ENCODE results near the gene CCL26.
A peak's percentile ranks its signal among the peaks of the same experiment; 100 is the strongest.
"Not testable (repeated sequence)": the region's sequence is repeated elsewhere in the genome, so short reads cannot be mapped to it uniquely, and the experiment has no call there.

The CCL26 gene

DNA sequence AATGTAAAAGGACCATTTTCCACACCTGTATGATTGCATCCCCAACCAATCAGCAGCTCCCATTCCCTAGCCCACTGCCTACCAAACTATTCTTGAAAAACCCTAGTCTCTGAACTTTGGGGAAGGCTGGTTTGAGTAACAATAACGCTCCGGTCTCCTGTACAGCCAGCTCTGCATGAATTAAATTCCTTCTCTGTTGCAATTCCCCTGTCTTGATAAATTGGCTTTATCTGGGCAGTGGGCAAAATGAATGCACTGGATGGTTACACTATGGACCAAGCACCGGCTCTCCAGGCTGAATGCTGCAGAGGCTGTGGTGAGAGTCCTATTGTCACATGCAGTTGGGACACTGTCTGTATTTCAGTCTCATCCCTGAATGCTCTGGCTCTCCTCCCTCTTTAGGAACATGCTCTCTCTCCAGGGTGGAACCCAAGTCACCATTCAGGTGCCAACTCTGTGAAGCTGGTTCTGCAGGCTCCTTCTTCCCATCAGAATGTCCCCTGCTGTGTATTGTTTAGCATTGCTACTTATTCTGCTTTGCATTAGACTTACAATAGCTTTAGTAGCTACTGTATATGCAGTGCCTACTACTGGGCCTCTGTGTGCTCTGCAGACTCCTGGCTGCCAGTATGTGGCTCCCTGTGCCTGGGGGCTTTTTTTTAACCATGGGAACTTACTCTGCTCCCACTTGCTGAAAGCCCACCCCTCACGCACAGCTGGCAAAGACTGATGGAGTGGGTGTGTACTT lies 34.7 kb upstream of the CCL26 start:
- Histone ChIP-seq H3K9ac (ENCODE audit: low read depth, low read length) (no peak overlapping the region), H3K4me1 (ENCODE audit: insufficient read depth, low read length) (no peaks in the 10 kb centered on the region), H3K9me3 (ENCODE audit: control insufficient read depth, insufficient read depth, low read length) (peaks cover 4% of the 10 kb centered on the region; the same call in 1 of the 2 replicates), H3K36me3 (ENCODE audit: insufficient read depth, low read length) (no peaks in the 10 kb centered on the region)

DNA sequence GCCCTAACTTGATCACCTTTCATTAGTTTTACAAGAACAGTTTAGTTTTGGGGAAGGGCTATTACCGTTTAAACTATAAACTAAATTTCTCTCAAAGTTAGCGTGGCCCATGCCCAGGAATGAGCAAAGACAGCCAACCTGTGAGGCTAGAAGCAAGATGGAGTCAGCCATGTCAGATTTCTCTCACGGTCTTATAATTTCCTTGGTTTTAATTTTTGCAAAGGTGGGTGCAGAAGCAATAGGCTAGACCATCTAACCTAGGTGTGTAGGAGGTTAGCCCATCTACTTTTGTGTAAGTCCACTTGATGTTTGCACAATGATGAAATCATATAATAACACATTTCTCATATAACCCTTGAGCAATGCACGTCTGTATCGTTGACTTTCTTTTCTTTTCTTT lies 32.7 kb upstream of the CCL26 start:
- H3K36me3 ChIP-seq (ENCODE audit: insufficient read depth, low read length) = no peaks in the 10 kb centered on the region
- peaks cover 4% of the 10 kb centered on the region; the same call in 1 of the 2 replicates for H3K9me3 ChIP-seq (ENCODE audit: control insufficient read depth, insufficient read depth, low read length)
- no peaks in the 10 kb centered on the region for H3K4me1 ChIP-seq (ENCODE audit: insufficient read depth, low read length)
- H3K9ac ChIP-seq (ENCODE audit: low read depth, low read length) = no peak overlapping the region

DNA sequence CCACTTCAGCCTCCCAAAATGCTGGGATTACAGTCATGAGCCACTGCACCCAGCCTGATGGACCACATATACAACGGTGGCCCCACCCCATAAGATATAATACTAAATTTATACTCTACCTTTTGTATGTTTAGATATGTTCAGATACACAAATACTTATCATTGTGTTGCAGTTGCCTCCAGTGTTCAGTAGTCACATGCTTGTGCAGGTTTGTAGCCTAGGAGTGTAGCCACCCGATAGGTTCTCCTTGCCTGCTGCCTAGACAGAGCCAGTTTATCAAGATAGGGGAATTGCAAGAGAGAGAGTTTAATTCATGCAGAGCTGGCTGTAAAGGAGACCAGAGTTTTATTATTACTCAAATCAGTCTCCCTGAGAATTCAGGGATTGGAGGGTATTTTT lies 32.0 kb upstream of the CCL26 start:
- Histone ChIP-seq H3K36me3 (ENCODE audit: insufficient read depth, low read length) (no peaks in the 10 kb centered on the region), H3K4me1 (ENCODE audit: insufficient read depth, low read length) (no peaks in the 10 kb centered on the region), H3K9ac (ENCODE audit: low read depth, low read length) (no peak overlapping the region), H3K9me3 (ENCODE audit: control insufficient read depth, insufficient read depth, low read length) (peaks cover 4% of the 10 kb centered on the region; the same call in 1 of the 2 replicates)

DNA sequence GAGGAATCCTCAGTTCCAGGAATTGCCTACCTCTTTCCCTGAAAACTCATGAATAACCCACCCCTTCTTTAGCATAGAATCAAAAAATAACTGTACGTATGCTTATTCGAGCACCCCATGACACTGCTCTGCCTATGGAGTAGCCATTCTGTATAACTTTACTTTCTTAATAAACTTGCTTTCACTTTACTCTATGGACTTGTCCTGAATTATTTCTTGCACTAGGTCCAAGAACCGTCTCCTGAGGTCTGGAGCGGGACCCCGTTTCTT lies 30.5 kb upstream of the CCL26 start:
- Histone ChIP-seq H3K9ac (ENCODE audit: low read depth, low read length) (no peak overlapping the region), H3K36me3 (ENCODE audit: insufficient read depth, low read length) (no peaks in the 10 kb centered on the region), H3K9me3 (ENCODE audit: control insufficient read depth, insufficient read depth, low read length) (peaks cover 4% of the 10 kb centered on the region; the same call in 1 of the 2 replicates), H3K4me1 (ENCODE audit: insufficient read depth, low read length) (no peaks in the 10 kb centered on the region)

DNA sequence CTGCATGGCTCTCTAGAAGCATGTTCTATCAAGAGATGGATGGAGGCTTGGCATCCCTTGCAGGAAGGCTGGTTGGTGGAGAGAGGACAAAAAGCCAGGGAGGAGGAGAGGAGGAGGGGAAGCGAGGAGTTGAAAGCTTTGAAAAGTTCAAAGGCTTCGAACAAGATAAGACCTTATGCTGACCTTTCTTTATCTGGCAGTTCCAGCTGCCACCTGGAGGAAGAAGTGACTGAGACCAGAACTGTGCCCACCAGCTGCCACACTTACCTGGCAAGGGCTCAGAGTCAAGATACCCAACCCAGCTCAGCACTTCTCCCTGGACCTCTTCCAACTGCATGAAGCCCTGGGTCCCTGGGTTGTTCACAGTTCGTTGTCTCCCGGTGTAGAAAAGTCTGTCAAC lies 26.8 kb upstream of the CCL26 start:
- H3K9ac ChIP-seq (ENCODE audit: low read depth, low read length) = no peak overlapping the region
- H3K36me3 ChIP-seq (ENCODE audit: insufficient read depth, low read length) = no peaks in the 10 kb centered on the region
- no peaks in the 10 kb centered on the region for H3K9me3 ChIP-seq (ENCODE audit: control insufficient read depth, insufficient read depth, low read length)
- peaks cover 7% of the 10 kb centered on the region; the same call in 1 of the 2 replicates for H3K4me1 ChIP-seq (ENCODE audit: insufficient read depth, low read length)

DNA sequence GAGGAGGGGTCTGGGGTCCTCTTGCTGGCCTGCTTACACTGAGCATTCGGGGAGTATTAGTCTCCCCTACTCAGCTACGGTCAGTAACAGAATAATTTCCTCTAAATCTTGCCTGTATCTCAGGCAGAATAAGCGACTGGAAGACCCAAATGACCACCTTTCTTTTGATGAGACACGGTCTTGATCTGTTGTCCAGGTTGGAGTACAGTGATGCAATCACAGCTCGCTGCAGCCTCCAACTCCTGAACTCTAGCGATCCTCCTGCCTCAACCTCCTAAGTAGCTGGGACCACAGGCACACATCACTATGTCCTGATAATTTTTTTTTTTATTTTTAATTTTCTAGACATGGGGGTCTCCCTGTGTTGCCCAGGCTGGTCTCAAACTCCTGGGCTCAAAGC lies 24.4 kb upstream of the CCL26 start:
- Histone ChIP-seq H3K36me3 (ENCODE audit: insufficient read depth, low read length) (no peaks in the 10 kb centered on the region), H3K4me1 (ENCODE audit: insufficient read depth, low read length) (peaks cover 7% of the 10 kb centered on the region; the same call in 1 of the 2 replicates), H3K9ac (ENCODE audit: low read depth, low read length) (no peak overlapping the region), H3K9me3 (ENCODE audit: control insufficient read depth, insufficient read depth, low read length) (no peaks in the 10 kb centered on the region)

DNA sequence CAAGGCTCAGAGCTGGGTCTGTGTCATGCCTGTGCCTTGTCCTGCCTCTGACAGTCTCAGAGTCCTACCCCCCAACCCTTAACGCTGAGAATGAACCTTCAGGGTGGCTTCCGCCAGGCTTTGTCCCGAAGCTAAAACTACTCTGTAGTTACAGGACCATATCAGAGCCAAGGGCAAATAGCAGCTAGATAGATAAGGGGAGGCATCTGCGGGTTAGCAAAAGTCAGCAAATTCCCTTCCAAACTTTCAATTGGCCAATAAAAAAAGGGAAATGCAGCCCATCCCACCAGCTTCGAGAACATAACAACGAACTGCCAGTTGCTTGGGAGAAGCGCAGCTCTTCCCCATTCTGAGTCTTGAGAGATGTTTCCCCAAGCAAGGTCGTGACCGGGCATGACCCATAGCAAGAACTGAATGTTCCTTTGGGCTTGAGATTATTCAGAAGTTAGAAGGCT lies 23.8 kb upstream of the CCL26 start:
- H3K36me3 ChIP-seq (ENCODE audit: insufficient read depth, low read length) = no peaks in the 10 kb centered on the region
- no peak overlapping the region for H3K9ac ChIP-seq (ENCODE audit: low read depth, low read length)
- H3K4me1 ChIP-seq (ENCODE audit: insufficient read depth, low read length) = peaks cover 7% of the 10 kb centered on the region; the same call in 1 of the 2 replicates
- H3K9me3 ChIP-seq (ENCODE audit: control insufficient read depth, insufficient read depth, low read length) = no peaks in the 10 kb centered on the region

DNA sequence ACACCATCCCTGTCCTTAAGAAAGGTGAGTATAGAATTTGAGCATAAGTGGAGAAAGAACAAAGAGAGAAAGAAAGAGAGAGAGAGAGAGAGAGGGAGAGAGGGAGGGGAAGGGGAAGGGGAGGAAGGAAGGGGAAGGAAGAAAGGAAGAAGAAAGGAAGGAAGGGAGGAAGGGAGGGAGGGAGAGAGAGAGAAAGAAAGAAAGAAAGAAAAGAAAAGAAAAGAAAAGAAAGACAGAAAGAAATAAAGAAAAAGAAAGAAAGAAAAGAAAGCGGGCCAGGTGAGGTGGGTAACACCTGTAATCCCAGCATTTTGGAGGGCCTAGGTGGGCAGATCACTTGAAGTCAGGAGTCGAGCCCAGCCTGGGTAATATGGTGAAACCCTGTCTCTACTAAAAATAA lies 21.7 kb upstream of the CCL26 start:
- no peaks in the 10 kb centered on the region for H3K9me3 ChIP-seq (ENCODE audit: control insufficient read depth, insufficient read depth, low read length)
- no peak overlapping the region for H3K9ac ChIP-seq (ENCODE audit: low read depth, low read length)
- H3K4me1 ChIP-seq (ENCODE audit: insufficient read depth, low read length) = peaks cover 15% of the 10 kb centered on the region; the same call in 1 of the 2 replicates
- H3K36me3 ChIP-seq (ENCODE audit: insufficient read depth, low read length) = no peaks in the 10 kb centered on the region

DNA sequence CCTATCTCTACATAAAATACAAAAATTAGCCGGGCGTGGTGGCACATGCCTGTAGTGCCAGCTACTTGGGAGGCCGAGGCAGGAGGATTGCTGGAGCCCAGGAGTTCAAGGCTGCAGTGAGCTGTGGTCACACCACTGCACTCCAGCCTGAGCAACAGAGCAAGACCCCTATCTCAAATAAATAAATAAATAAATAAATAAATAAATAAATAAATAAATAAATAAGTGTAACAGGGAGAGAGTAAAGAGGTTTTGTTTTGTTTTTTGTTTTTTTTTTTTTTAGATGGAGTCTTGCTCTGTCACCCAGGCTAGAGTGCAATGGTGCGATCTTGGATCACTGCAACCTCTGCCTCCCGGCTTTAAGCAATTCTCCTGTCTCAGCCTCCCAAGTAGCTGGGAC lies 20.6 kb upstream of the CCL26 start:
- not testable (repeated sequence) for H3K36me3 ChIP-seq (ENCODE audit: insufficient read depth, low read length); H3K9ac ChIP-seq (ENCODE audit: low read depth, low read length); H3K9me3 ChIP-seq (ENCODE audit: control insufficient read depth, insufficient read depth, low read length)
- peaks cover 18% of the 10 kb centered on the region; the same call in 1 of the 2 replicates for H3K4me1 ChIP-seq (ENCODE audit: insufficient read depth, low read length)

DNA sequence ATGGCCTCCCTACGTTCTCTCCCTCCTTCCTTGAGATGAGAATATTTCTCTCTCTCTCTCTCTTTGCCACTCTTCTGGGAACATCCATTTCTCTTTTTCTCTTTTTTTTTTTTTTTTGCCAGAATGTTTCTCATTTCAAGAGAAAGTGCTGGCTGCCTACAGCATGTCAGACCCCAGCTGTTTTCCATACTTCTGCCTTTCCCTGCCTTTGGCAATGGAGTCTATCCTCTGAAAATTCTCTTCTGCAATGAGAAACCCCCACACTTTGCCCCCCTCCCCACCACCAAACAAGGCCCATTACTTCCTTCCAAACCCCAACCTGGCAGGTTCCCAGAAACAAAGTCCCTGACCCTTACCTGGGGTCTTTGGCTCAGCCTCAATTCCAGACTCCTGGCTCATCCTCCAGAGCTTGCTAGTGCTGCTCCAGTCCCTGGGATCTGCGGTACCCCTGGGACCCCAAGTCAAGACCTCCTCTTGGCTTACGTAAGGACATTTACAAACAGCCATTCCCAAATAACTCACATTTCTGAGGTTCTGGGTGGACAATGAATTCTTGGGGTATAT lies 17.4 kb upstream of the CCL26 start:
- no peak overlapping the region for H3K9ac ChIP-seq (ENCODE audit: low read depth, low read length)
- peaks cover 11% of the 10 kb centered on the region; the same call in 1 of the 2 replicates for H3K4me1 ChIP-seq (ENCODE audit: insufficient read depth, low read length)
- H3K9me3 ChIP-seq (ENCODE audit: control insufficient read depth, insufficient read depth, low read length) = no peaks in the 10 kb centered on the region
- no peaks in the 10 kb centered on the region for H3K36me3 ChIP-seq (ENCODE audit: insufficient read depth, low read length)

DNA sequence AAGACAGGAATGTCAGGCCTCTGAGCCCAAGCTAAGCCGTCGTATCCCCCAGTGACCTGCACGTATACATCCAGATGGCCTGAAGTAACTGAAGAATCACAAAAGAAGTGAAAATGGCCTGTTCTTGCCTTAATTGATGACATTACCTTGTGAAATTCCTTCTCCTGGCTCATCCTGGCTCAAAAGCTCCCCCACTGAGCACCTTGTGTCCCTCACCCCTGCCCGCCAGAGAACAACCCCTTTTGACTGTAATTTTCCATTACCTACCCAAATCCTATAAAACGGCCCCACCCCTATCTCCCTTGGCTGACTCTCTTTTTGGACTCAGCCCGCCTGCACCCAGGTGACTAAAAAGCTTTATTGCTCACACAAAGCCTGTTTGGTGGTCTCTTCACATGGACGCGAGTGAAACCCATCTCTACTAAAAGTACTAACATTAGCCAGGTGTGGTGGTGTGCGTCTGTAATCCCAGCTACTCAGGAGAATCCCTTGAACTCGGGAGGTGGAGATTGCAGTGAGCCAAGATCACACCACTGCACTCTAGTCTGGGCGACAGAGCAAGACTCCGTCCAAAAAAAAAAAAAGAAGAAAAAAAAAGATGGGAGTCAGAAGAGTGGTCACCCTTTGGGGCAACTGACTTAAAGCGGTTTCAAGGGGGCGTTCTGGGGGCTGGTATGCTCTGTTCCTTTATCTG lies 16.3 kb upstream of the CCL26 start:
- H3K4me1 ChIP-seq (ENCODE audit: insufficient read depth, low read length) = peaks cover 11% of the 10 kb centered on the region; the same call in 1 of the 2 replicates
- peak overlapping the region; percentile 45 for H3K9ac ChIP-seq (ENCODE audit: low read depth, low read length)
- not testable (repeated sequence) for H3K9me3 ChIP-seq (ENCODE audit: control insufficient read depth, insufficient read depth, low read length); H3K36me3 ChIP-seq (ENCODE audit: insufficient read depth, low read length)

DNA sequence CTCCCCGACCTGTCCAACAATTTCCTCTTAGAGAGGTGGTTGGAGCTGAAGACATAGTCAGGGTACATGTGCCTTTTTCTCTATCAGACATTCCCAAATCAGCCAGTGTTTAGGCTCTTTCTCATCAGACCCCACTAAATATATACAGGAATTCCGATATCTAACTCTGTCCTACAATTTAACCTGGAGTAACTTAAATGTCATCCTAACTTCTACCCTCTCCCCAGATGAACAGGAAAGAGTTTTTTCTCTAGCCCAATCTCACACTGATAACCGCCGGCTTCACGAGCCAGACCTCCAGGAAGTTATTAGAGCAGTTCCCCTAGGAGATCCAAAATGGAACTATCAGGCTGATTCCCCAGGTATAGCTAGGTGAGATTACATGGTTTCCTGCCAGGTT lies 11.0 kb upstream of the CCL26 start:
- H3K36me3 ChIP-seq (ENCODE audit: insufficient read depth, low read length); H3K9me3 ChIP-seq (ENCODE audit: control insufficient read depth, insufficient read depth, low read length); H3K4me1 ChIP-seq (ENCODE audit: insufficient read depth, low read length); H3K9ac ChIP-seq (ENCODE audit: low read depth, low read length): not testable (repeated sequence)

DNA sequence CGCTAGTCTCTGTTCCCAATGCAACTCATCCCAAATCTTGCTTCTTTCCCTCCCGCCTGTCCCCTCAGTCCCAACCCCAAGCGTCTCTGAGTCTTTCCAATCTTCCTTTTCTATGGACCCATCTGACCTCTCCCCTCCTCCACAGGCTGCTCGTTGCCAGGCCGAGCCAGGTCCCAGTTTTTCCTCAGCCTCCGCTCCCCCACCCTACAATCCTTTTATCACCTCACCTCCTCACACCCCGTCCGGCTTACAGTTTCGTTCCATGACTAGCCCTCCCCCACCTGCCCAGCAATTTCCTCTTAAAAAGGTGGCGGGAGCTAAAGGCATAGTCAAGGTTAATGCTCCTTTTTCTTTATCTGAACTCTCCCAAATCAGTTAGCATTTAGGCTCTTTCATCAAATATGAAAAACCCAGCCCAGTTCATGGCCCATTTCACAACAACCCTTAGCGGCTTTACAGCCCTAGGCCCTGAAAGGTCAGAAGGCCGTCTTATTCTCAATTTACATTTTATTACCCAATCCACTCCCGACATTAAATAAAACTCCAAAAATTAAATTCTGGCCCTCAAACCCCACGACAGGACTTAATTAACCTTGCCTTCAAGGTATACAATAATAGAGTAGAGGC lies 8.7 kb upstream of the CCL26 start:
- not testable (repeated sequence) for H3K9me3 ChIP-seq (ENCODE audit: control insufficient read depth, insufficient read depth, low read length); H3K36me3 ChIP-seq (ENCODE audit: insufficient read depth, low read length); H3K4me1 ChIP-seq (ENCODE audit: insufficient read depth, low read length)
- peak overlapping the region; percentile 22; the same call in 1 of the 2 replicates for H3K9ac ChIP-seq (ENCODE audit: low read depth, low read length)

DNA sequence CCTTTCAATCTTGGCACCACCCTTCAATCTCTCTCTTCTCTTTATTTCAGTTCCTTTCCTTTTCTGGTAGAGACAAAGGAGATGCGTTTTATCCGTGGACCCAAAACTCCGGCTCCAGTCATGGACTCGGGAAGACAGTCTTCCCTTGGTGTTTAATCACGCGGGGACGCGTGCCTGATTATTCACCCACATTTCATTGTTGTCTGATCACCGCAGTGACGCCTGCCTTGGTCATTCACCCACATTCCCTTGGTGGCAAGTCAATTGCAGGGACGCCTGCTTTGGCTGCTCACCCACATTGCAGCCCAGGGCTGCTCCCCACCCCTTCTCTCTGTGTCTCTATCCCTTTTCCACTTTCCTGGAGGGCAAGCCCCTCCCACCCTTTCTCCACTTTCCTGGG lies 7.5 kb upstream of the CCL26 start:
- not testable (repeated sequence) for H3K36me3 ChIP-seq (ENCODE audit: insufficient read depth, low read length); H3K9me3 ChIP-seq (ENCODE audit: control insufficient read depth, insufficient read depth, low read length); H3K4me1 ChIP-seq (ENCODE audit: insufficient read depth, low read length)
- H3K9ac ChIP-seq (ENCODE audit: low read depth, low read length) = peak overlapping the region; percentile 29

DNA sequence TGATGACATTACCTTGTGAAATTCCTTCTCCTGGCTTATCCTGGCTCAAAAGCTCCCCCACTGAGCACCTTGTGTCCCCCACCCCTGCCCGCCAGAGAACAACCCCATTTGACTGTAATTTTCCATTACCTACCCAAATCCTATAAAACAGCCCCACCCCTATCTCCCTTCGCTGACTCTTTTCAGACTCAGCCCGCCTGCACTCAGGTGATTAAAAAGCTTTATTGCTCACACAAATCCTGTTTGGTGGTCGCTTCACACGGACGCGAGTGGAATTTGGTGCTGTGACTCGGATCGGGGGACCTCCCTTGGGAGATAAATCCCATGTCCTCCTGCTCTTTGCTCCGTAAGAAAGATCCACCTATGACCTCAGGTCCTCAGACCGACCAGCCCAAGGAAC lies 7.0 kb upstream of the CCL26 start:
- H3K9me3 ChIP-seq (ENCODE audit: control insufficient read depth, insufficient read depth, low read length); H3K4me1 ChIP-seq (ENCODE audit: insufficient read depth, low read length); H3K36me3 ChIP-seq (ENCODE audit: insufficient read depth, low read length): not testable (repeated sequence)
- peak overlapping the region; percentile 29 for H3K9ac ChIP-seq (ENCODE audit: low read depth, low read length)
